Erythroblast (primary cell): ENCODE measurements around the gene AKNA.
"Not testable (repeated sequence)": the region's sequence is repeated elsewhere in the genome, so short reads cannot be mapped to it uniquely, and the experiment has no call there.

Experiments used
- DNase-seq, 2 experiments: peaks; one replicate each; lab custom pipeline; 2025; lab: John Stamatoyannopoulos, UW
- GATA1 ChIP-seq: IDR thresholded peaks from 2 replicates; pipeline ENCODE4 v1.6.1; 2011; ENCODE audit warnings: low read depth, mild to moderate bottlenecking, control low read depth, low read length, moderate library complexity
- POLR2A ChIP-seq: IDR thresholded peaks from 2 replicates; pipeline ENCODE4 v1.6.1; 2011; ENCODE audit warnings: mild to moderate bottlenecking, low read length

The AKNA gene

DNA sequence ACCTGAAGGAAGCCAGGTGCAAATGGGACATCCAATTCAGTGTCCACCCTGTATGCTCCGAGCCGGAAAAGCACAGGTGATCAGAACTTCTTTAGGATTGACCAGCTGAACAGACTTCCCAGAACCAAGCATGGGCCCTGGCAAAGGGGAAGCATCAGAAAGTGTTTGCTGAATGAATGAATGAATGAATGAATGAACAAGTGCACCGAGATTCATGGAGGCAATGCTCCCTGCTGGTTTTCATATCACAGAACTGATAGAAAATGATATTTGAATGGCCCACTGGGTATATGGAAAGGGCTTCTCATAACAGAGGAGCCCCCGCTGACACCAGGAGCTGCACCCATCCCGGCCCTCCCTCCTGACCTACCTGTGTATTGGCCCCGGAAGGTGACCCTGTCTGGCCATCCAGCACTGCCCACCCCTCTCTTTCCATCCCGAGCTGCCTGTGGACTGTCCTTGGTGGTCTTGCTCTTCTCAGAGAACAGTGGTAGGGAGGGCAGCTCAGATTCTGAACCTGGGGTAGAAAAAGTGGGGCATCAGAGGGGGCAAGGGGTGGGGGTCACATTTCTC lies 42.2 kb downstream of the AKNA start:
- DNase-seq = no peak
- no peak for TF ChIP-seq GATA1
- TF ChIP-seq POLR2A = no peak

DNA sequence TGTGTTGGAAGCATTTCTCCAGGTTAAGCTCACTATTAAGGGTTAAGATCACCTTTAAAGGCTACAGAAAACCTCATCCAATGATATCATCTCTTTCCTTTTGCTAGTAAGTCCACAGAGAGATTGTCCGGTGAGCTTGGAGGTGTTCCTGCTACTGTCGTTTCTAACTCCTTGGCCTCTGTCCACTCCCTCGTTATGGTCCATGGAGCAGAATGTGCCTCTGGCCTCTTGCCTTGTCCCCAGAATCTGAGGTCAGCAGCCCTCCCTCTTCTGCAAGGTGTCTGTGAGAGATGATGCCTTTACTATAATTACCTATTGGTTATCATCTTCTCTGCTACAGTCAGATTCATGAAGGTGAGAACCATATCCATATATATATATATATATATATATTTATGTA lies 43.1 kb downstream of the AKNA start:
- TF ChIP-seq POLR2A (no peak), GATA1 (no peak)
- DNase-seq = no peak

DNA sequence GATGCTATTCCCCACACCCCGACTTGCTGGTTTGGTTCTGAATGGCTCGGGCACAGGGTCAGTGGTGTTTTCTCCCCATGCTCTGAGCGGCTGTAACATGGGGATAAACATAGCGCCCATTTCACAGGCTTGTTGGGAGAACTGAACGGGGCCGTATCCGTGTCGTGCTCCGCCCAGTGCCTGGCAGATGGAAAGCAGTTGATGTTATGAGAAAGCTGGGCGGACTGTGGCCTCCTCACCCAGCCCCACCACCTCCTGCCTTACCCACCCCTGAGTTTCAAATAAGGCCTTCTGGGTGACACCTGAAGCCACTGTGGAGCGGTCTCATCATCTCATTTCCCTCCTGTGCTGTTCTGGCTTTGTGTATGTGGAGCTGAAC lies 43.6 kb downstream of the AKNA start:
- TF ChIP-seq POLR2A (no peak), GATA1 (no peak)
- DNase-seq = no peak

DNA sequence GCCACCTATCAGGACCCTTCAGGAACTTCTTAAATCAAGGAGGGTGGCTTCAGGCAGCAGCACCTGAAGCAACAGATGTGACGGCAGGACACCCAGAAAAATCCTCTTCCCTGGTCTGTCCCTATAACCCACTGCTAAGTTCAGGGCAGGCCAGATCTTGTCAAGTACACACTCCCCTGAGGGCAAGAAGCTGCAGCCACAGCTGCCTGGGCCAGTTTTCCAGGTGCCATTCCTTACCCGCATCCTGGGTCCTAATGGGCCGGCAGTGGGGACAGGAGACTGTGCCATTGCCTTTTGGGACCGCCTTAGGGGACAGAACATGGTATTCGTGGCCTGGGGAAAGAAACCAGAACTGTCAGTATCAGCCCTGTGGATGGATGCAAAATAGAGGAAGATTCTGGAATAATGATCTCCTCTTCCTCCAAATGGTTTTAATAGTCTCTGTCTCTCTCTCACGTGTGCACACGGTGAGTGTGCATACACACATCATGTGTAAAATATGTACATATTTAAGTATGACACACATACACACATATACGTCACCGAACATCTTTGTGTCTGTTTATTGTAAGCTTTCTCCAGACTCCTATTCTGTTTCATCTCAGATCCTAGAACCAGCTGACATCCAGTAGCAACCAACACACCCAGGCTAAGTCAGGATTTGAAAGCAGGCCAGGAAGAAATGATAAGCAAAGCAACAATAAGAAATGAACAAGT lies 44.2 kb downstream of the AKNA start:
- TF ChIP-seq GATA1 (no peak), POLR2A (no peak)
- DNase-seq = no peak

DNA sequence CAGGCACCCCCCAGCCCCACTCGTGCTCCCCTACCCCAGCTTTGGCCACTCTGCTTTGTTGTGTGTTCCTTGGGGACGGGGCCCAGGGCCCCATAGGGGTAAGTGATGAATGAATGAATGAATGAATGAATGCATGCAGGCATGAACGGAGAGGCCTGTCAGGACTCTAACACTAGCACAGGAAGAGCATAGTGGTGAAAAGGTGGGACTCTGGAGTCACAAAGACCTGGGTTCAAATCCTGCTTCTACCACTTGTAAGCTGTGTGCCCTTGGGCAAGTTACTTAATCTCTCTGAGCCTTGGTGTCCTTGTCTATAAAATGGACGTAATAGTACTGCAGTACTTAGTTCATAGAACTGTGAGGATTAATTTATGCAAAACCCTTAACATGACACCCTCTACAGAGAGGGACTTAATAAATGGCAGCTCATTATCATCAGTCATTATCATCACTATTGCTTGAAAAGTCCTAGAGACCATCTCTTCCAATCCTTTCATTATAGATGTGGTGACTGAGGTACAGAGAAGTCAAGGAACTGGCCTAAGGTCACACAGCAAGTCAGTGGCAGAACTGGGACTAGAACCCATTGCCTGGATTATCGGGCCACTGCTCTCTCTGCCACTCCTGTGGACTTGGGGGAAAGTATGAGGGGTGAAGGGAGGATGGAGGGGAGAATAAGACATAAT lies 44.9 kb downstream of the AKNA start:
- TF ChIP-seq GATA1 = no peak
- no peak for TF ChIP-seq POLR2A
- DNase-seq = no peak

DNA sequence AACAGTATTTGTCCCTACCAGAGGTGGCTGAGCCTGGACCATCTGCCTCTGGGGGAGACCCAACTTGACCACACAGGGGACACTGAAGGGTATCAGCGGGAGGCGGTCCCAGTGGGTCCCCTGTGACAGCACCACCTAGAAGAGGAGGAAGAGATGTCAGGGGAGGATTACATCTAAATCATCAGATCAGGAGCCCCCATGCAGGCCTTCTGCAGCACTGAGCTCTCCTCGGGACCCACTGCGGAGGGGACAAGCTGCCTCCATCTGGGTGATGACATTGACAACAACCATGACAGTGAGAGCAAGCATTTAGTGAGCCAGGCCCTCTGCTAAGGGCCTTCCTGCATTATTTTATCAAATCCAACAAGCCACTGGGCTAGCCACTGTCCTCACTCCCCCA lies 45.8 kb downstream of the AKNA start:
- no peak for DNase-seq

DNA sequence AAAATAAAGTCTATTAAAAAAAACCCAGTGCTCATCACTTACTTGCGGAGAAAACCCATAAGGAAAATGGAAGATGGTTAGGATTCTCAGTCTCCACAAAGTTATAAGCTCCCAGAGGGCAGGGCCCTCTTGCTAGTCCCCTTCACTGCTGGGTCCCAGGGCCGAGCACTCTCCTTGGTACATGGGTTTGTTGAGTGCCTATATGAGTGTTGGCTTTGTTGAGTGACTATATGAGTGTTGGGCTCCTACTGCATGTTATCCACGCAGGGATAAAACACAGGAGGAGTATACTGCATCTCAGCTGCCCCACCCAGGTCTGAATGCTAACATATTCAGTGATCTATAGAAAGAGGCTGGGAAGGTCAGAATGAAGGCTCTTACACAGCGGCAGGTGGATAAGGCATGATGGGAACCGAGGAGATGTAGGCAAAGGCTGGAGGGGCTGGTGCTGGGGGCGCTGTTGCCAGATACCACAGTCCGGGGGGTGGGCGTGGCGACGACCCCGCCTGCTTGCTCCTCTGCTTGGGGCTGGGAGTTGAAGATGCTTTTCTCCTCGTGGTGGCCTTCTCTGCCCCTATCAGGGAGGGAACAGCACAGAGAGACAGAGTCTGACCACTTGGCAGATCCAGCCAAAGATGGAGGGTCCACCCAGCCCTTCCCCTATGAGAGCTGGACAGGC lies 46.5 kb downstream of the AKNA start:
- TF ChIP-seq POLR2A (no peak), GATA1 (no peak)
- no peak for DNase-seq

More for the DNA sequence above, 45.8 kb downstream of the AKNA start:
- TF ChIP-seq POLR2A = no peak
- TF ChIP-seq GATA1 = no peak

DNA sequence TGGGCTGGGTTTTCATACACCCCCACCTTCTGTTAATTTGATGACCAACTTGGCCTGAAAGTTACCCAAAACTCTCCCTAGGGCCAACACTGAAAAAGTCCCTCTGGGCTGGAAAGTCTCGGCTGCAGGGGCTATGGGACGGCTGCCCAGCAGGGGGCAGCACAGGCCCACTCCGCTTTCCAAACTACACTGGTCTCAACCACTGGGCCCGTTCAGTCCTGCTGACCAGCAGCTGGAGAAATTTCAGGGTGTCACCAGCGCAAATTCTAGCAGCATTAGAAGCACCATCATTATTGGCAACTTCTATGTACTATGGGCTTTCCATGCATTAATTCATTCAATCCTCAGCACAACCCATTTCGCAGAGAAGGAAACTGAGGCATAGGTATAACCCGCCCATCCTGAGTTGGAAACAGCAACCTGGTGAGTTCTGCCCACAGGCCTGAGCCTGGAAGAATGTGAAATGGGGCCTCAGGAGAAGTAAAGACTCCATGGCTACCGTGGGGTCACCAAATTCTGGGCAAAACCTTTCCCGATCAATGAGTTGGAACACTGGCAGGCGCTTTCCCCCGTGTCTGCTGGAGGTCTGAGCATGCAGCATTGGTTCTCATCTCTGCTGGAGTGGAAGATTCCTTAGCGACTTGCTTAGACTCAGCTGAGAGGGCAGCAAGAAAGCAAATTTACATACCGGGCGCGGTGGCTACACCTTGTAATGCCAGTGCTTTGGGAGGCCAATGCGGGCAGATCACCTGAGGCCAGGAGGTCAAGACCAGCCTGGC lies 48.5 kb downstream of the AKNA start:
- peak; percentile 27 to 56 for DNase-seq
- no peak for TF ChIP-seq GATA1
- no peak for TF ChIP-seq POLR2A

DNA sequence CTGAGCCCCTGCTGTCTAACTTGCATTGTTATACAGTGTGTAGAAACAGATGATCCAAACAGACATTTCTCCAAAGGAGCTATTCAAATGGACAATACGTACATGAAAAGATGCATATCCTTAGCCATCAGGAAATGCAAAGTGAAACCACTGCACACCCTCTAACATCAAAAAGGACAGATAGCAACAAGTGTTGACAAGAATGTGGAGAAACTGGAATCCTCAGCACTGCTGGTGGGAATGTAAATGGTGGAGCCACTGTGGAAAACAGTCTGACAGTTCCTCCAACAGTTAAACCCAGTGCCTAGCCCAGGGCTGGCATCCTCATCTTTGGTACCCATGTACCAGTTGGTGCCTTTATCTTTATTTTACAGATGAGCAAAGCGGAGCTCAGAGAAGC lies 49.6 kb downstream of the AKNA start:
- TF ChIP-seq GATA1 = no peak
- TF ChIP-seq POLR2A = no peak

DNA sequence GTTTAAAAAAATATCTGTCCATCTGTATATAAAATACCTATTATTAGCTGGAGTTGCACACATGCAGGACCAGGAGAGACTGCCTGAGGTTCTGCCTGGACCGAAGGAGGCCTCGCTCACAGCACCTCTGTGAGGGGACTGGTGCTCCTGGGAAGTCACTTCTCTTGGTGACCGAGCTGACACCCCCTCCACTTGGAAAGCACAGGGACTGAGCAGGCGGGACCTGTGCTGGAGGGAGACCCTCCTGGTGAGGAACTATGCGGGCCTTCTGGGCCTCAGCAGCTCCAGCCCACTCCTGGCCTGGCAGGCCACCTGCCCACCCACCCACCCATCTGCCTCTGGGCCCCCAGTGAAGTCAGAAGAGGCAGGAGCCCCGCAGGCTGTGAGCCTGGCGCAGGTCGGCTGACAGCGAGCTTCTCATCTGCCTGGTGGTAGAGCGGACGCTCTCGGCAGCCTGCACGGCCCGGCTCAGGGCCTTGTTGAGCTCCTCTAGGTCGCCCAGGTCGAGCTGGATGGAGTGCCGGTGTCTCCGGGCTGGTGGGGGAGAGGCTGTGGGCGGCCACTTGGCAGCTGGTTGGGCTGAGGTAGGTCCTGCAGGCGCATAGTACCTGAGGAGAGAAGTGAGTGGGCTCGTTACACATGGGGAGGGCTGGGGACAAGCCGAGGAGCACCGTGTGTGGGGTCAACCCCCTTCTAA lies 50.9 kb downstream of the AKNA start:
- TF ChIP-seq POLR2A (no peak), GATA1 (no peak)
- DNase-seq = no peak

More for the DNA sequence above, 49.6 kb downstream of the AKNA start:
- DNase-seq = no peak

DNA sequence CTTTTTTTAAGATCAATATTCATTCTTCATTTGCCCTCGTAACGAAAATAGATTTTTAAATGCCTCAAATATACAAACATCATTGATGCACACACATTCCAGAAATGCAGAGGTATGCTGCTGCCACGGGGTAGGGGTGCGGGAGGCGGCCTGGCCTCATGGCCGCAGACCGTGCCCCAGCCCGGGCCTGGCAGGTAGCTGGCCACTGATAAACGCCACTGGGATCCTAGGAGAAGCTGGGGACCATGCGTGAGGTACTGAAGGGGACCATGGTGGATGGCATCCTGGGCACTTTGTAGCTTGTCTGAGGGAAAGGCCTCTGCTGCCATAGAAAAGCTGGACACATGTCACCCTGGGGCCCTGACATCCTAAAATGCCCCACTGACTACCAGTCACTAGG lies 51.6 kb downstream of the AKNA start:
- no peak for TF ChIP-seq POLR2A
- no peak for TF ChIP-seq GATA1
- no peak for DNase-seq

DNA sequence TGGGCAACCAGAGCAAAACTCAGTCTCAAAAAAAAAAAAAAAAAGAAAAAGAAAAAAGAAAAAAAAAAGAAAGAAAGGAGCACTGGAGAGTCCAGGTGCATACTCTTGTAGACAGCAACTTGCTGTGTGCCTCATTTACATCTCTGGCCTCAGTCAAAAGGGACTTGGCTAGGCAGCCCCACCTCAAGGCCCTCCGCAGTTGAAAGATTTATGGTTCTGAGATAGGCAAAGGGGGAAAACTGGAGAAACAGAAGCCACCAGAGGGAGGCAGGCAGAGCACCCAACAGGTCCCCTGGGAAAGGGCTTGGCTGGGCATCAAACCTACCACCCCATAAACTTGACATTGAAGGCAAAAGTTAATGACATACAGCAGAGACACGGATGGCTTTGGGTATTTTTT lies 52.0 kb downstream of the AKNA start:
- TF ChIP-seq POLR2A (no peak), GATA1 (no peak)
- DNase-seq = no peak

DNA sequence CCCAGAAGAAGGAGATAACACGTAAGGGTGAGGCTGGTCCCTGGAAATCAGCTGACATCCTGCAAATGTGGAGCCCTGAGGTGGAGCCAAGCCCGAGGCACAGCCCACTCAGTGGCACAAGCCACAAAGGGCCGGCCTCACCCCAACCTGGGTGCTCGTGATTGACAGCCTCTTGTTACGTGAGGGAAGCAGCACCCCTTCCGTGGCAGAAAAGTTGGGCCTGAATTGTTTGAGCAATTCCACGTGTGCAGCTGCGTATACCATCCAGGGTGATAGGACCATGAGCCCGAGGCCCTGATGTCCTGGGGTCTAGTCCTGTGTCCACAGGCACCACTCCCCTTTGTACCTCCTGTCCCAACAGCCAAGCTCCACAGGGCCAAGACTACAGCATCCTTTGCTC lies 53.3 kb downstream of the AKNA start:
- DNase-seq = no peak
- TF ChIP-seq POLR2A = no peak
- no peak for TF ChIP-seq GATA1

DNA sequence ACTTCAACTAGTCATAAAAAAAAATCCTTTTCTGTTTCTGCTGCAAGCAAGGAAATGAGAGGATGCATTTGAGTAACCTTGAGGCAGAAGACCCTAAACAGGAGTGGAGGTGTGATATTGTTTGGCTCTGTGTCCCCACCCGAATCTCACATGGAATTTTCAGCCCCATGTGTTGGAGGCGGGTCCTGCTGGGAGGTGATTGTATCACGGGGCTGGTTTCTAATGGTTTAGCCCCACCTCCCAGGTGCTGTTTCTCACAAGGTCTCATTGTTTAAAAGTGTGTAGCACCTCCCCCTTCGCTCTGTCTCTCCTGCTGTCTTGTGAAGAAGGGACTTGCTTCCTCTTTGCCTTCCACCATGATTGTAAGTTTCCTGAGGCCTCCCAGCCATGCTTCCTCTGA lies 54.1 kb downstream of the AKNA start:
- DNase-seq = not testable (repeated sequence)

DNA sequence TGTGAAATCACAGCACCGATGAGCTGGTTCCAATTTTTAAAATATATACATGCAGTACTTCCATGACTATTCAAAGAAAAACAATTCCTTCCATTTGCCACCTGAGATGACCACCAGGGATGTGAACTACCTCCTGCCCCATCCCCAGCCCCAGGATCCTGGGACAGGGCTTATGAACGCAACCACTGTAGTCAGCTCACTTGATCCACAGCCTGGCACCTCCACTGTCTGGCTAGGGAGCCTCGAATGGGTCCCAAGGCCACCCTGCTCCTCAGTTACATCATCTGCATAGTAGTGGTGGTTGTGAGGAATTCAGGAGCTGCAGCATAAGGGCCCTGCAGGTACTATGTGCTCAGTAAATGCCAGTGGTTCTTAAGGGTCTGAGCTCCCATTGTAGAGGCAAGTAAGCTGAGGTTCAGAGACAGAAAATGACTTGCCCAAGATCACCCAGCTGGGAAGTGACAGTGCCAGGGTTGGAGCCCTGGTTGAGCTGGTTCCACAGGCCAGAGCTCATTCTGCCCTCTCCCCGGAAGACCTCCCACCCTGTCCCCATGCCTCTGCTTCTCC lies 55.2 kb downstream of the AKNA start:
- DNase-seq = not testable (repeated sequence)

DNA sequence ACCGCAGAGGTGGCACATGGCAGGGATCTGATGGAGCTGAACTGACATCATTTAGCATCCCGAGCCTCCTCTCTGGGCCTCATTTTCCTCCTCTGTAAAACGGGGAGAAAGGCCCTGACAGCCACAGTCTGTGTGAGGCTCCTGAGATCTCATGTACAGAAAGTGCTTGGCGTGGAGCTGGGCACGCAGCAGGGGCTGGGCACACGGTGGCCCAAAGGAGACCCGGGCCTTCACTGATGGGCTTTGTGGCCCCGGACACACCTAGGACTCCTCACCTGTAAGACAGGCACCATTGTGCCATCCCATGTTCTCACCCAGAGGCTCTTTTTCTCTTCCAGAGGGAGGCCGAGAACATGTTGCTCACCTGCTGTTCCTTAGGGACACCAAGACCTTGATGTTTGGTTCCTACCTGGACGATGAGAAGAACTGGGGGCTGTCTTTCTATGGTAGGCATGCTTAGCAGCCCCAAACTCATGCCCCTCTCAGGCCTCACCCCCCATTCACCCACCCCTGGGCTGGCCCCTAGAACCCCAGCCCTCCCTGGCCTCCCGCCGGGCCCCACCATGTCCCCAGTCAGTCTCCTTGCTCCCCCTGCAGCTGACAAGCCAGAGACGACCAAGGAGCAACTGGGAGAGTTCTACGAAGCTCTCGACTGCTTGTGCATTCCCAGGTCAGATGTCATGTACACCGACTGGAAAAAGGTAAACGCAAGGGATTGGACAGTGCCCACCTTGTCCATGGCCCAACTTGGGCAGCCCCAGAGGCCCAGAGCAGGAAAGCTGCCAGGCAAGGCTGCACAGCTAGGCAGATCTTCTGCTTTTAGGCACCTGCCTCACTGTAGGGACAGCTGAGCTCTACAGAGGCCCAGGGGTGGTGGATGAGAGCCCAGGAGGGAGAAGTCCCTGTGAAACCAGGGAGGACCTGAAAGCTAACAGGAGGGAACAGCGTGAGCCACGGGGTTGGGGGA lies 56.3 kb downstream of the AKNA start:
- not testable (repeated sequence) for DNase-seq
